Measurements from ENCODE around the gene TSPOAP1. TPM values are rescaled to one million over a fixed set of nuclear protein-coding genes. Genes with fewer than 3 reads are reported as not detected.

Gene TSPOAP1
- total RNA-seq, 1 donor from 2014 or later = 7.1 TPM

GRCh38 chr17:58320163-58320558 is 8.4 kb downstream of the TSPOAP1 start:
- Histone ChIP-seq H3K4me3 (no peak overlapping the region), H3K9me3 (no peaks in the 10 kb centered on the region), H3K36me3 (no peaks in the 10 kb centered on the region), H3K27ac (no peak overlapping the region), H3K4me1 (peaks cover 19% of the 10 kb centered on the region), H3K27me3 (no peaks in the 10 kb centered on the region)
- intact Hi-C loops (cut with DNase I) = no loop called here
- DNase-seq (ENCODE audit: extremely low spot score in 2 of 2) = no peak
- TF ChIP-seq CTCF (IDR thresholded peaks at IDR 0.05) = no peak
- no peak for TF ChIP-seq POLR2A (IDR thresholded peaks at IDR 0.05)
- no peak for TF ChIP-seq POLR2AphosphoS5 (IDR thresholded peaks at IDR 0.05; ENCODE audit: insufficient read depth in 1 of 2, low read depth in 1 of 2)

- intact Hi-C loops (cut with DNase I) = no loop called here
- no peak for DNase-seq (ENCODE audit: extremely low spot score in 2 of 2)
- no peaks in the 10 kb centered on the region for H3K36me3 ChIP-seq
These were observed 9.1 kb downstream of the TSPOAP1 start for GRCh38 chr17:58319173-58320162.

GRCh38 chr17:58318627-58319172 is 9.9 kb downstream of the TSPOAP1 start:
- Histone ChIP-seq H3K9me3 (no peaks in the 10 kb centered on the region), H3K27ac (no peak overlapping the region), H3K27me3 (no peaks in the 10 kb centered on the region), H3K4me3 (no peak overlapping the region), H3K36me3 (no peaks in the 10 kb centered on the region), H3K4me1 (peaks cover 9% of the 10 kb centered on the region)
- TF ChIP-seq CTCF (IDR thresholded peaks at IDR 0.05) (no peak), POLR2AphosphoS5 (IDR thresholded peaks at IDR 0.05; ENCODE audit: insufficient read depth in 1 of 2, low read depth in 1 of 2) (no peak), POLR2A (IDR thresholded peaks at IDR 0.05) (no peak)
- intact Hi-C loops (cut with DNase I) = no loop called here
- no peak for DNase-seq (ENCODE audit: extremely low spot score in 2 of 2)

More at GRCh38 chr17:58319173-58320162, 9.1 kb downstream of the TSPOAP1 start:
- no peaks in the 10 kb centered on the region for H3K9me3 ChIP-seq
- no peak overlapping the region for H3K4me3 ChIP-seq
- no peak overlapping the region for H3K27ac ChIP-seq
- no peaks in the 10 kb centered on the region for H3K27me3 ChIP-seq
- TF ChIP-seq CTCF (IDR thresholded peaks at IDR 0.05) (no peak), POLR2AphosphoS5 (IDR thresholded peaks at IDR 0.05; ENCODE audit: insufficient read depth in 1 of 2, low read depth in 1 of 2) (no peak), POLR2A (IDR thresholded peaks at IDR 0.05) (no peak)
- peaks cover 13% of the 10 kb centered on the region for H3K4me1 ChIP-seq

GRCh38 chr17:58318065-58318481 is 10.5 kb downstream of the TSPOAP1 start:
- Histone ChIP-seq H3K4me1 (peaks cover 3% of the 10 kb centered on the region), H3K27me3 (no peaks in the 10 kb centered on the region), H3K36me3 (no peaks in the 10 kb centered on the region), H3K27ac (no peak overlapping the region), H3K9me3 (no peaks in the 10 kb centered on the region), H3K4me3 (no peak overlapping the region)
- intact Hi-C loops (cut with DNase I) = no loop called here
- no peak for DNase-seq (ENCODE audit: extremely low spot score in 2 of 2)
- no peak for TF ChIP-seq POLR2AphosphoS5 (IDR thresholded peaks at IDR 0.05; ENCODE audit: insufficient read depth in 1 of 2, low read depth in 1 of 2)
- no peak for TF ChIP-seq POLR2A (IDR thresholded peaks at IDR 0.05)
- TF ChIP-seq CTCF (IDR thresholded peaks at IDR 0.05) = no peak
